Ascending aorta (tissue), 2 donors: ENCODE results near the gene CNOT4. TPM values are rescaled to one million over a fixed set of nuclear protein-coding genes. Genes with fewer than 3 reads are reported as not detected.

ENCODE experiments used
- DNase-seq, 2 donors: peaks; one replicate each; pipeline ENCODE4 v3.0.0-alpha.2; 2019; ENCODE audit warnings: low spot score in 2 of 2
- H3K27ac ChIP-seq, 2 donors: fragments of 200-600 bp; sonication (generic); one replicate each; pipeline ENCODE4 v1.5.1; 2016 to 2017; ENCODE audit warnings: mild to moderate bottlenecking in 1 of 2
- H3K27me3 ChIP-seq: fragments of 200-600 bp; sonication (generic); one replicate; pipeline ENCODE4 v1.5.1; 2017
- H3K36me3 ChIP-seq, 2 donors: fragments of 200-600 bp; sonication (generic); one replicate each; pipeline ENCODE4 v1.5.1; 2016
- H3K4me1 ChIP-seq, 2 donors: fragments of 200-600 bp; sonication (generic); one replicate each; pipeline ENCODE4 v1.5.1; 2016 to 2017; ENCODE audit warnings: mild to moderate bottlenecking in 1 of 2
- H3K4me3 ChIP-seq, 2 donors: fragments of 200-600 bp; sonication (generic); one replicate each; pipeline ENCODE4 v1.5.1; 2016 to 2017; ENCODE audit warnings: mild to moderate bottlenecking in 1 of 2
- H3K9me3 ChIP-seq, 2 donors: fragments of 200-600 bp; sonication (generic); one replicate each; pipeline ENCODE4 v1.5.1; 2016
- intact Hi-C: fragments of 100-400 bp; cut with DNase I; formaldehyde crosslinking; loops from one replicate; pipeline ENCODE4 v1.15.1; 2023
- total RNA-seq: library from RNA; depleted of rRNA; stranded (reverse); fragments of >200 nt; gene quantifications from one replicate; pipeline ENCODE4 v1.1.0, GENCODE V29; 2016
- TF ChIP-seq, protein P1 (sequence below), 3 experiments: fragments of 200-600 bp in 2 of 3; fragments of 450-650 bp in 1 of 3; sonication (generic) in 2 of 3; IDR thresholded peaks; one replicate each; pipeline ENCODE4 v1.5.1; 2016 to 2019; ENCODE audit warnings: antibody characterized with exemption in 3 of 3, mild to moderate bottlenecking in 1 of 3, moderate library complexity in 1 of 3

The CNOT4 gene
- total RNA-seq, 1 donor from 2014 or later, result 14.8 TPM

DNA sequence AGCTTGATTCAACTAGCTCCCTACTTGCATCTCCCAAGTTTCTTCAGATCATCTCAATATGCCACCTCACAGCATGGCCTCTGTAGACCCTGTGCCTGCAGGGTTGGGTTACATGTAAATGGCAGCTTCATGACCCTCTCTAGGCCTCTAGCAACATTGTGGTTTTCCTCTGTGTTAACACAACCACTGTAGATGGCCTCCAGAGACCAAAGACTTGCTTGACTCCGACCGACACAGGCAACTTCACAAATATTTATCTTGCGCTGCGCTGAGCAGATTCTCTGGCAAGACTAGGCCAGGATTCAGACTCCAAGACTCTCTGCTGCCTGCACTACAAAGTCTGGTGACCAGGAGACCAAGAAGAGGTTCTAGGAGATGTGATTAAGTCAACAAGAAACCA lies 75.9 kb downstream of the CNOT4 start:
- TF ChIP-seq, protein P1, sequence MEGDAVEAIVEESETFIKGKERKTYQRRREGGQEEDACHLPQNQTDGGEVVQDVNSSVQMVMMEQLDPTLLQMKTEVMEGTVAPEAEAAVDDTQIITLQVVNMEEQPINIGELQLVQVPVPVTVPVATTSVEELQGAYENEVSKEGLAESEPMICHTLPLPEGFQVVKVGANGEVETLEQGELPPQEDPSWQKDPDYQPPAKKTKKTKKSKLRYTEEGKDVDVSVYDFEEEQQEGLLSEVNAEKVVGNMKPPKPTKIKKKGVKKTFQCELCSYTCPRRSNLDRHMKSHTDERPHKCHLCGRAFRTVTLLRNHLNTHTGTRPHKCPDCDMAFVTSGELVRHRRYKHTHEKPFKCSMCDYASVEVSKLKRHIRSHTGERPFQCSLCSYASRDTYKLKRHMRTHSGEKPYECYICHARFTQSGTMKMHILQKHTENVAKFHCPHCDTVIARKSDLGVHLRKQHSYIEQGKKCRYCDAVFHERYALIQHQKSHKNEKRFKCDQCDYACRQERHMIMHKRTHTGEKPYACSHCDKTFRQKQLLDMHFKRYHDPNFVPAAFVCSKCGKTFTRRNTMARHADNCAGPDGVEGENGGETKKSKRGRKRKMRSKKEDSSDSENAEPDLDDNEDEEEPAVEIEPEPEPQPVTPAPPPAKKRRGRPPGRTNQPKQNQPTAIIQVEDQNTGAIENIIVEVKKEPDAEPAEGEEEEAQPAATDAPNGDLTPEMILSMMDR (IDR thresholded peaks at IDR 0.05), result no peak
- H3K4me3 ChIP-seq, result no peak overlapping the region

DNA sequence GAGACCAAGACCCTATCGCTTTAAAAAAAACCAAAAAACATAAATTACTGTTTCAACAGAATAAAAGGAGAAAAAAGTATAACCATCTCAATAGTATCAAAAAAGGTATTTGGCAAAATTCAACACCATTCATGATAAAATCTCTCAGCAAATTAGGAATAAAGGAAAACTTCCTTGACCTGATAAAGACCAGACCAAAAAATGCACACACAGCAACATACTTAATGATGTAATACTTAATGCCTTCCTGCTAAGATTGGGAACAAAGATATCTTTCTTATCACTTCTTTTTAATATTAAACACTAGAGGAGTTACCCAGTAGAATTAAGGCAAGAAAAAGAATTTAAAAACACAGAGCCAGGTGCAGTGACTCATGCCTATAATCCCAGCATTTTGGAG lies 79.3 kb downstream of the CNOT4 start:
- peaks cover 0 to 4% of the 10 kb centered on the region in 2 donors for H3K4me1 ChIP-seq
- TF ChIP-seq, protein P1 (IDR thresholded peaks at IDR 0.05), result no peak
- H3K27me3 ChIP-seq, result no peaks in the 10 kb centered on the region
- H3K4me3 ChIP-seq, result no peak overlapping the region
- intact Hi-C loops, result no loop called here
- no peak overlapping the region for H3K27ac ChIP-seq
- no peaks in the 10 kb centered on the region for H3K9me3 ChIP-seq
- H3K36me3 ChIP-seq, result peaks cover 0 to 7% of the 10 kb centered on the region in 2 donors
- no peak for DNase-seq

More for the DNA sequence above, 75.9 kb downstream of the CNOT4 start:
- no peak overlapping the region for H3K27ac ChIP-seq
- no peaks in the 10 kb centered on the region for H3K9me3 ChIP-seq
- peaks cover 0 to 27% of the 10 kb centered on the region in 2 donors for H3K36me3 ChIP-seq
- DNase-seq, result no peak
- H3K4me1 ChIP-seq, result no peaks in the 10 kb centered on the region
- H3K27me3 ChIP-seq, result no peaks in the 10 kb centered on the region
- intact Hi-C loops, result no loop called here

DNA sequence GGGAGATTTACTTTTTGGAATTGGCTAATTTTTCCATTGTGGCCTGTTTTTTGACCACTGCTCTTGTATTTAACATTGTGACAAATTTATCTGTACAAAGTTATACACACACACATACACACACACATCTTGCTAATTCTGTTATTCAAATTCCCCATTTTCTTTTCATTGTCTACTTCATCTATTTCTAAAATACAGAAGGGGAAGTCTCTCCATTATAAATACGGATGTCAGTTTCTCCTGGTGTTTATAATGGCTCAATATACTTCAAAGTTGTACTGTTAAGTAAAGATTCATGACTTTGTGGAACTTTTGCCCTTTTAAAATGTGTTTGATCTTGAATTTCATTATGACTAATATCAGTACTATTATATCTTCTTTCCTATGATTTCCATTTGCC lies 81.0 kb downstream of the CNOT4 start:
- intact Hi-C loops, result no loop called here

DNA sequence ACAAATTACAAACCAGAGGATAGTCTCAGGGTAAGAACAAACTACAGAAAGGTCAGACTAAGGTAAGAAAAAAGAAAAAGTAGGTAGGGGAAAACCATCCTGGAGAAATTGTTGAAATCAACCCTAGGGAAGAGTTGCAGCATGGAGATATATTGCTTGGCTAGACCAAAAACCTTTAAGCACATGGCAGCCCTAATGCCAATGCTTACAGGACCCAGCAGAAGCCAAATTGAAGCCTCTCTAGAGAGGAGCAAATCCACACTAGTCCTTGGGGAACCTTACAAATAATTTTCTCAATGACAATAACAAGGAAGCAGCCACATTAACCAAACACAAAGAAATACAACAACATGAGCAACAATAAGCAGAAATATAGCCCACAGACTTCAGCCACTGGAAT lies 81.9 kb downstream of the CNOT4 start:
- no peak for DNase-seq

More for the DNA sequence above, 81.0 kb downstream of the CNOT4 start:
- H3K27me3 ChIP-seq, result no peaks in the 10 kb centered on the region
- no peak overlapping the region for H3K27ac ChIP-seq
- TF ChIP-seq, protein P1 (IDR thresholded peaks at IDR 0.05), result no peak
- peaks cover 0 to 4% of the 10 kb centered on the region in 2 donors for H3K4me1 ChIP-seq
- DNase-seq, result no peak
- no peak overlapping the region for H3K4me3 ChIP-seq
- H3K9me3 ChIP-seq, result no peaks in the 10 kb centered on the region
- H3K36me3 ChIP-seq, result no peaks in the 10 kb centered on the region

DNA sequence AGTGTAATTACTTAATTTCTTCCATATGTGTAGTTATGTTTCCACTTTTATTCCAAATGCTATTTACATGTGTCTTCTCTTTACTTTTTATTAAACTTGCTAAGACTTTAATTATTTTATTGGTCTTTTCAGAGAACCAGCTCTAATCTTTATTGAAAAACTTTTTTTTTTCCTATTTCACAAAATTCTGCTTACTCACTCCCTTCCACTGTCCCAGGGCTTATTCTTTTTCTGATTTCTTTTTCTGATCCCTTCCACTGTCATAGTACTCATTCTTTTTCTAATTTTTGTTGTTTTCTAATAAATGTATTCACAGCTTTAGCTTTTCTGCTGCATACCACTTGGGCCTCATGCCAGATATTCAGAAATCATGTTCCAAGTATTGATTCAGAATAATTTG lies 82.7 kb downstream of the CNOT4 start:
- Histone ChIP-seq H3K9me3 (no peaks in the 10 kb centered on the region), H3K27ac (no peak overlapping the region), H3K4me1 (peaks cover 0 to 4% of the 10 kb centered on the region in 2 donors), H3K4me3 (no peak overlapping the region), H3K36me3 (no peaks in the 10 kb centered on the region), H3K27me3 (no peaks in the 10 kb centered on the region)
- TF ChIP-seq, protein P1 (IDR thresholded peaks at IDR 0.05), result no peak
- no peak for DNase-seq
- intact Hi-C loops, result no loop called here

More for the DNA sequence above, 81.9 kb downstream of the CNOT4 start:
- Histone ChIP-seq H3K27me3 (no peaks in the 10 kb centered on the region), H3K4me1 (peaks cover 0 to 4% of the 10 kb centered on the region in 2 donors), H3K9me3 (no peaks in the 10 kb centered on the region), H3K27ac (no peak overlapping the region), H3K36me3 (no peaks in the 10 kb centered on the region), H3K4me3 (no peak overlapping the region)
- TF ChIP-seq, protein P1 (IDR thresholded peaks at IDR 0.05), result no peak
- intact Hi-C loops, result no loop called here

DNA sequence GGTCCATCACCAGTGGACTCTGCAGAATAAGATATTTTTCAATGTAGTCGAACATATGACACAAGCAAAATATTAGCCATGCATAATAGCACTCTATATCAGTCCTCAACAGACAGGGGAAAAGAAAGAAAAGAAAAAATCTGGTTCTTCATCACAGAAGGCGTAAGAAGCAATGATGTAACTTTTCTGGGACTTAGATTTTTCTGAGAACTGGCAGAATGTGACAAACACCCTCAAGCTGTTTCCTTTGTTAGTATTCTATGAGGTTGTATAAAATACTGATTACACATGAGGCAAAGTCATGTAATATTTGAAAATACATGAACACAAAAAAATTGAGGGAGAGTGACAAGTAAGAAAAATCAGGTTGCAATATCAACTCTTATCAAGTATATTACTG lies 84.9 kb downstream of the CNOT4 start:
- Histone ChIP-seq H3K4me1 (peaks cover 0 to 4% of the 10 kb centered on the region in 2 donors), H3K9me3 (no peaks in the 10 kb centered on the region), H3K27ac (no peak overlapping the region), H3K27me3 (no peaks in the 10 kb centered on the region), H3K36me3 (no peaks in the 10 kb centered on the region), H3K4me3 (no peak overlapping the region)
- DNase-seq, result no peak
- intact Hi-C loops, result no loop called here
- TF ChIP-seq, protein P1 (IDR thresholded peaks at IDR 0.05), result no peak
